ENCODE results near the gene CMTM3.
"Not testable (repeated sequence)": the region's sequence is repeated elsewhere in the genome, so short reads cannot be mapped to it uniquely, and the experiment has no call there.

Gene CMTM3

DNA sequence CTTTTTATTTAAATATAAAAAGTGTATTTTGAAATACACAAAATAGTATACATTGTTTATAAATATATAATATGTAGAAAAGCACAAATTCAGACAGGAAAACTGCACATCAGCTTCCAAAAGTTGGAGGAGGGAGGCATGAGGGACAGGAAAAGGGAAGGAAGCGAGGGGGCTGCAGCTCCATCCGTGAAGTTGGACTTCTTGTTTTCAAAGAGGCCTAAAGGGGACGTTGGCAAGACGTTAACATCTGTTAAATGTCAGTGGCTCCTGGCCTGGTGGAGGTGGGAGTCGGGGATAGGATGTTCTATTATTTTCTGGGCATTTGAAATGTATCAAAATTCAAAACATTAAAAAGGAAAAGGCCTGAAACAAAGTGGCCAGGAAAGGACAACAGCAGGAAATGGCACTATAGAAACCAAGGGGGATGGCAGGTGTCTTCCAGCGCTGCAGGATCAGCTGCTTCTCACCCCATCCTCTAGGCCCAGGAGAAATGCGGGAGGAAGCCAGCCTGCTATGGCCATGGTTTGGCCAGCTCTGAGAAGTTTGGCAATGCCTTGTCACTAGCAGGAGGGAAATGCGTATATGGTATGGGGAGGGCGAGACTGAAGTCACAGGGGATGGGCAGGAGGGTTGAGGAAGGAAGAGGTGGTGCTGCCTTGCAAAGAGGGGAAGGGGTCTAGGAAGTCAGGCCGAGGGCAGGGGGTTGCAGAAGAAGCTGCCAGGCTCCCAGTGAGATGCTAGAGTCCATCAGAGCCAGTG lies 18.8 kb upstream of the CMTM3 start:
- DNase-seq (ENCODE audit: low read depth): no peak

DNA sequence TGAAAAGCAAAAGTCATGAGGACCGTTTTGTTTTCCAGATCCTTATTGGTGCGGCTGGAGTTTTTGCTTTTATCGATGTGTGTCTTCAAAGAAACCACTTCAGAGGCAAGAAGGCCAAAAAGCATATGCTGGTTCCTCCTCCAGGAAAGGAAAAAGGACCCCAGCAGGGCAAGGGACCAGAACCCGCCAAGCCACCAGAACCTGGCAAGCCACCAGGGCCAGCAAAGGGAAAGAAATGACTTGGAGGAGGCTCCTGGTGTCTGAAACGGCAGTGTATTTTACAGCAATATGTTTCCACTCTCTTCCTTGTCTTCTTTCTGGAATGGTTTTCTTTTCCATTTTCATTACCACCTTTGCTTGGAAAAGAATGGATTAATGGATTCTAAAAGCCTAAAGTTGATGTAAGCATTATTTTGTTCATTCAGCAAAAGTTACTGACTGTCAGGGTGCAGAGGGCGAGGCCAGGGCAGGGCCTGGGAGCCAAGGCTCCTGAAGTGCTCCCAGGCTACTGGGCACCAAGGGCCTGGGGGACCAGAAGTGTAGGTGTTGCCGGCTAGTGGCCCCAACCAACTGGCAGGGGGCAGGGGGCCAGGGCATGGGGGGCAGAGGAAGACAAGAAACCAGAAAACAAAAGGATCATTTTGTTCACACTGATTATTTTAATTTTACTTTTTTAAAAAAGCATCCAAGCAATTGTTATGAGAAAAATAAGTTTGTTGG lies 16.5 kb upstream of the CMTM3 start:
- DNase-seq (ENCODE audit: low read depth): no peak

DNA sequence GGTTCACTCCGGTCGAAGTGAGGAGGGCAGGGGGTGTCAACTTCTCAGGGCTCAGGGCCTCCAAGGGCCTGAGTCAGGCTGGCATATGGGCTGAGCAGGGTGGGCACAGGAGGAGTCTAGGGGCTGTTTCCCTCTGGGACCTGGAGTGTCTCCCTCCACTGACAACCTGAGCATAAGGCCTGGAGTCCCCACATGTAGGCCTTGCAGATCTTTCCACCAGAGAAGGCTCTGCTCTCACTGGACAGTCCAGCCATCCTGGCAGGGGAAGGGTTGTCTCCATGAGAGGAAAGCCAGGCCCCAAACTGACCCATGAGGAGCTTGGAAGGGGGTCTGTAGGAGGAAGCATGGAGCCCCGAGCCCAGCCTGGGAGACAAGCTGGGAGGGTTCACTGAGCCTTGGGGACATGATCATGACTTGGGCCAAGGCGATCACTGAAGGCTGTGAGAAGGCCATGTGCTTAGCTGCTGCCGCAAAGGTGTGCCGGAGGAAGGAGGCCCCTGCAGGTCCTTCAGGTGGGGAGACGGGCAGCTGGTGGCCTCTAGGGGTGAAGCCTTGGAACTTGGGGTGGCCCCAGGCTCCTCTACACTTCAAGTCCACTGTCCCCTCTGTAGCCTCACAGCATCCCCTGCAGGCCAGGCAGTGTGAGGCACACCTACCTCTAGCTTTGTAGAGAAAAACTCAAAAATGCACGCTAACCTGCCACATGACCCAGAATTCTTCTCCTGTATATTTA lies 15.4 kb upstream of the CMTM3 start:
- DNase-seq (ENCODE audit: low read depth): no peak

DNA sequence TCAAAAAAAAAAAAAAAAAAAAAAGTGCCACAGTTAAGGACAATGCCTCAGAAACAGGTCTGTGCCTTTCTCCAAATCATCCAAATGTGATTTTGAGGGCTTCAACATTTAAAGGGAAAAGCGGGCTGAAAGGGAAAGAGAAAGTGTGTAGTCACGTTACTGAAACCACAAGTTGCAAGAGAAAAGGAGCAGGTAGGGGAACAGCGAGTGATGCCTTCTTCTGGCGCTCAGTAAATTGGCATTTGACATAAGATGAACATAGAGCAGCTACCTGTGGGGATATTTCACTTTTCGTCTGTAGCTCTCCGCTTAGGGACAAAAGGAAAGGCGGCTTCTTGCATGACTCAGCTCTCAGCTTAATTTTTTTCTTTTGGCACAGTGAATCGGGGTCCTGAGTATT lies 14.2 kb upstream of the CMTM3 start:
- no peak for DNase-seq (ENCODE audit: low read depth)

DNA sequence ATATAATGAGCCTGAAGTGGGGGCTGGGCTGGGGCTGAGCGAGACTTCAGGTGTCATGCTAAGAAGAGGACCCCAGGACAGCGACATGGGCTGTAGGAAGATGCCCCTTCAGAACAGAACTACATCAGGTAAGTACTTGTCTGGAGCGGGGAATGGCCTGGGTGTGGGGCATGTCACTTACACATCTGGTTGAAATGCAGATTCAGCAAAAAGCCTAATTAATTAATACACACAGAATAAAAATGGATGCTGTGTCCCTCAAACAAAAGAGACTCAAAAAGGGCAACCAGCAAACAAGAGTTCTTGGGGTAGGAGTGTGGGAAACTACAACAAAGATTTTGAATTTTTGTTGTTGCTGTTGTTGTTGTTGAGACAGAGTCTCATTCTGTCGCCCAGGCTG lies 13.5 kb upstream of the CMTM3 start:
- no peak for DNase-seq (ENCODE audit: low read depth)

DNA sequence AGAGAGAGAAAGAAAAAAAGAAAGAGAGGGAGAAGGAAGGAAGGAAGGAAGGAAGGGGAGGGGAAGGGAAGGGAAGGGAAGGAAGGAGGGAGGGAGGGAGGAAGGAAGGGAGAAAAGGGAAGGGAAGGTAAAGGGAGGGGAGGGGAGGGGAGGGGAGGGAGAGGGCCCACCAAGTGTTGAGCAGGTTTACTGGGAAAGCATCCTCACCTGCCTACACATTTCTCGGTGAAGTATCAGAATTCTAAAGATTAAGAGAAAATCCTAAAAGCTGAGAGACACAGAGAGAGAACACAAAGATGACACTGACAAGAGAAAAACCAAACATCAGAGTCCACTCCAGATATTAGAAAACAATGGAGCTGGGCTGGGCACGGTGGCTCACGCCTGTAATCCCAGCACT lies 12.3 kb upstream of the CMTM3 start:
- no peak for DNase-seq (ENCODE audit: low read depth)

DNA sequence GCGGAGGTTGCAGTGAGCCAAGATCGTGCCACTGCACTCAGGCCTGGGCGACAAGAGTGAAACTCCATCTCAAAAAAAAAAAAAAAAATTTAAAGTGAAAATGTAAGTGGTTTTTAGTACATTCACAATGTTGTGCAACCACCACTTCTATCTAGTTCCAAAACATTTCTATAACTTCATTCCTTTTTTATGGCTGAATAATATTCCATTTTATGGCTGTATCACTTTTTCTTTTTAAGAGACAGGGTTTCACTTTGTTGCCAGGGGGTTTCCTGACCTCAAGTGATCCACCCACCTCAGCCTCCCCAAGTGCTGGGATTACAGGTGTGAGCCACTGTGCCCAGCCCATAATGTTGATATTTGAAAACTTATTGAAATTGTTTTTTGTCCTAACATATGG lies 11.7 kb upstream of the CMTM3 start:
- DNase-seq (ENCODE audit: low read depth): no peak

DNA sequence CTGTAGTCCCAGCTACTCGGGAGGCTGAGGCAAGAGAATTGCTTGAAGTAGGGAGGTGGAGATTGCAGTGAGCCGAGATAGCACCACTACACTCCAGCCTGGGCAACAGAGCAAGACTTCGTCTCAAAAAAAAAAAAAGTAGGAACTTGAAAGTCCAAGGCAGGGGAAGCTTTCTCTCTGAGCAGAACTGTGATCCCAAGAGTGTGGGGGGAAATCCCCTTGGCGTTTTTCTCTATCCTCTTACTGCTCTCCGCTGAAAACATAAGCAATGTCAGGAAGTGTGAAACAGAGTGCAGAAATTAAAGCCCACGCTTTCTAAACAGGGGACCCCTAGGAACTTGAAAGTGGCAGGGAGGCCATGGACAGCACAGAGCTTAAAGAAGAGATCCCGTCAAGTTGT lies 9.8 kb upstream of the CMTM3 start:
- DNase-seq (ENCODE audit: low read depth): no peak

DNA sequence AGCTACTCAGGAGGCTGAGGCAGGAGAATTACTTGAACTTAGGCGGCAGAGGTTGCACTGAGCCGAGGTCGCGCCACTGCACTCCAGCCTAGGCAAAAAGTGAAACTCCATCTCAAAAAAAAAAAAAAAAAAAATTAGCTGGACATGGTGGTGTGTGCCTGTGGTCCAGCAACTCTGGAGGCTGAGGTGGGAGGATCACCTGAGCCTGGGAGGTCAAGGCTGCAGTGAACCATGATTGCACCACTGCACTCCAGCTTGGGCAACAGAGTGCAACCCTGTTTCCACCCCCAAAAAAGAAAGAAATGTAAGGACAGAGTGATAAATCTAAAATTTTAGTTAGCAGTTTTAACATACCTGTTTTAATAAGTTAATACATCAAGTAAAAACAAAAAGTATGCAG lies 7.9 kb upstream of the CMTM3 start:
- DNase-seq (ENCODE audit: low read depth): not testable (repeated sequence)

DNA sequence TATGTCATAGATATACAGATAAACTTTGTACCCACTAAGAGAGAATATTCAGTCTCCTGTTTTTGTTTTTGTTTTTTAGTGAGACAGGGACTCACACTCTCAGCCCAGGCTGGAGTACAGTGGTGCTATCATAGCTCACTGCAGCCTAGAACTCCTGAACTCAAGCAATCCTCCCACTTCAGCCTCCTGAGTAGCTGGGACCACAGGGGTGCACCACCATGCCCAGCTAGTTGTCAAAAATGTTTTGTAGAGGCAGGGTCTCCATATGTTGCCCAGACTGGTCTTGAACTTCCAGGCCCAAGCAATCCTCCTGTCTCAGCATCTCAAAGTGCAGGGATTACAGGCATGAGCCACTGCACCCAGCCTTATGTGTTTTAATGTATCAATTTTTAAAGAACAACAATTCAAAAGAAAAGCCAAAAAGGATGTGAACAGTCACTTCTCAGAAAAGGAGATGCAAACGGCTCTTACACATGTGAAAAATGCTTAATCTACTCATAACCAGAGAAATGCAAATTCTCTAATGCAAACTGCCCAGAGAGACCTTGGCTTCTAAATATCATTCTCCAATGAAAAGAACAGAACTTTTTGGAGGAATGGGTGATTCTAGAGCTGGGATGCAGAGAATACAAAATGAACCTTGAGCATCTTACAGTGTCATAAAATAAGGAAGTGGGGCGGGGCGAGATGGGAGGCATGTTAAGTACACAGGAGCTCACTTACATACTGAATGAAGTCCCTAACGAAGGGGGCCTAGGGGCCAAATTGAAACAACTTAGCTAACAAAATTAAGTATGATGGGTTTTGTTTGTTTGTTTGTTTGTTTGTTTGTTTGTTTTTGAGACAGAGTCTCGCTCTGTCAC lies 7.3 kb upstream of the CMTM3 start:
- DNase-seq (ENCODE audit: low read depth): no peak

DNA sequence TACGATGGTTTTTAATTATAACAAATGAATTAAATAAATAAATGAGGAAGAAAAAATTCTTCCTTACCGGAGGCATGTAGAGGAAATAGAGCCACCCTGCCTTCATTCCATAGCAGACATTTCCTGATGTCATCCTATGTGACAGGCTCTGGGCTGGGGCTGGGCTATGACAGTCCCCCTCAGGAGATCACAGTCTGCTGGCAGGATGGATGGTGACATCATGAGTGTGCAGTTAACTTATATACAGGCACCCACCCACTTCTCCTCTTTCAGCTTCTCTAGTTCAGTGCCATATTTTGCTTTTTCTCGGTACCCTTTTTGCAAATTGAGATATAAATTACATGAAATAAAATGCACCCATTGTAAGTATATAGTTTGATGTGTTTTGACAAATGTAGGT lies 6.4 kb upstream of the CMTM3 start:
- DNase-seq (ENCODE audit: low read depth): no peak

DNA sequence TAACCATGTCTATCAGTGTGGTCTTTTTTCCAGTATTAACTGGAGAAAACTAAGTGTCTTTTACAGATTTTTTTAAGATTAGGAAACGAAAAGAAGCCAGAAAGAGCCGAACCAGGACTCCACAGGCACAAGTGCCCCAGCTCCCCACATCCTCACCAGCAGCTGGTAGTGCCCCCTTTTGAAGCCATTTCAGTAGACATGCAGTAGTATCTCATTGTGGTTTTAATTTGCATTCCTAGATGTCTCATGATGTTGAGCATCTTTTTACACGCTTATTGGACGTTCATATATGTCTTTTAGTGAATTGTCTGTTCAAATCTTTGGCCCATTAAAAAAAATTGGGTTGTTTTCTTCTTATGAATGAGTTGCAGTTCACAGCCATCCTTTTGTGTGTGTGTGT lies 4.8 kb upstream of the CMTM3 start:
- DNase-seq (ENCODE audit: low read depth): no peak

DNA sequence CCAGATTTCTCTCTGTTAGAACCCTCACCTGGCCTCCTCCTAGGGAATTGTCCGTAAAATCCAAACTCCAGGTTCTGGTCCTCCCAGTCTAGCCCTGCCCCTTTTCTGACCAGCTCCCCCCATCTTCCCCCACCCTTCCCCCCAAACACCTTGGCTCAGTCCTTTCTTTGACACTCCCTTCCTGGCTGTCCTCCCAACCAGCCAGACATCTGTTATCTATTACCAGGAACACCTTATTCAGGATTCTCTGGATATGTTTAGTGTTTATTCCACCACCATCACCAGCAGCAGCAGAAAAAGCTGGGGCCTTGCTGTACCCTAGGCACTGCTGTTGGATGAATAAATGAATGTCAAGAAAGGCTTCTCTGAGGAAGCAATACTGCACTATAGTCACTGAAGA lies 4.0 kb upstream of the CMTM3 start:
- no peak for DNase-seq (ENCODE audit: low read depth)

DNA sequence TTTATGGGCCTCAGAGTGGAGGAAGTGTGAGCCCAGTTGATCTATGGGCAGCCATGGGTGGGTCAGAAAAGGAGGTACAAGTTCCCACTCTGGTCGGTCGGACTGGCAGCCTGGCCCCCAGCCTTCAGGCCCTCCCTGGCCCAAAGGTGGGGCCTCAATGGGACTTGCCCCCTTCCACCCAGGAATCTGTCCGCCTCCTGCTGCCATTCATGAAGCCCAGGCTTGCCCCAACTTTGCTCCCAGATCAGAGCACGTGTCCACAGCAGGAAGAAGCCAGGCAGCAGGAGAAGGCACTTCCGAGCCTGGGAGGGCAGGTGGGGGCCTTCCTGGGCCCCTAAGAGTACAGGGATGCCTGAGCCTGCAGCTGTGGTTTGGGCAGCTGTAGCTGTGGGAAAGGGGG lies 3.0 kb upstream of the CMTM3 start:
- no peak for DNase-seq (ENCODE audit: low read depth)

DNA sequence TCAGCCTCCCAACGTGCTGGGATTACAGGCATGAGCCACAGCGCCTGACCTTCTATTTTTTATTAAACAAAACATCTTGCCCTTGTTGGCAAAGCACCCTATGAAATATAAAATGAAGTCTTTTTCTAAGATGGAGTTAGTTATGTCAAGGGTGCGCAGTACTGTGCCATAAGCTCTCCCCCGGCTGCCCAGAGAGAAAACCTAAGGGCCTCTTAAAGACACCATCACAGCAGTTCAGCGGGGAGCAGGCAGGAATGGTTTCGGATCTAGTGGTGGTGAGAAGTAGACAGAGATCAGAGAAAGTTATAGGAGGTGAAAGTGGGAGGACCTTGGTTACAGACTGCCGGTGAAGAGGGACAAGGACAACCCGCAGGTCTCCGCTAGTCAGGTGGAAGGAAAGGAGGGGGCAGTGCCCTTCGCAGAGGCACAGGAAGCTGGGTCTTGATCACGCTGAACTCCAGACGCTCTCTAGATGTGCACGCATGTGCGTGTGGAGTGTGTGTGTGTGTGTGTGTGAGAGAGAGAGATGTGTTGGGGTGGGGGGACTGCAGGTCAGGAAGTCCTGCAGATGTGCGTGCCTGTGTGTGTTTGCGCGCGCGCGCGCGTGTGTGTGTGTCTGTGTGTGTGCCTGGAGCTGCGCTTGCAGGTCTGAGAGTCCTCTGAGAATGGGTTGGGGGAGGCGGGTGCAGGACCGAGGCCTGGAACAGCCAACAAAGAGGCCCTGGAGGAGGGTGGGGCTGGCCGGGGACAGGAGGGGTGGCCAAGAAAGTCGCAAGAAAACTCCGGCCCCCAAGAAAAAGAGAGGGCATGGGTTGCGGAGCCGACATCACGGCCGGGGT lies 748 bp upstream of the CMTM3 start:
- no peak for DNase-seq (ENCODE audit: low read depth)

DNA sequence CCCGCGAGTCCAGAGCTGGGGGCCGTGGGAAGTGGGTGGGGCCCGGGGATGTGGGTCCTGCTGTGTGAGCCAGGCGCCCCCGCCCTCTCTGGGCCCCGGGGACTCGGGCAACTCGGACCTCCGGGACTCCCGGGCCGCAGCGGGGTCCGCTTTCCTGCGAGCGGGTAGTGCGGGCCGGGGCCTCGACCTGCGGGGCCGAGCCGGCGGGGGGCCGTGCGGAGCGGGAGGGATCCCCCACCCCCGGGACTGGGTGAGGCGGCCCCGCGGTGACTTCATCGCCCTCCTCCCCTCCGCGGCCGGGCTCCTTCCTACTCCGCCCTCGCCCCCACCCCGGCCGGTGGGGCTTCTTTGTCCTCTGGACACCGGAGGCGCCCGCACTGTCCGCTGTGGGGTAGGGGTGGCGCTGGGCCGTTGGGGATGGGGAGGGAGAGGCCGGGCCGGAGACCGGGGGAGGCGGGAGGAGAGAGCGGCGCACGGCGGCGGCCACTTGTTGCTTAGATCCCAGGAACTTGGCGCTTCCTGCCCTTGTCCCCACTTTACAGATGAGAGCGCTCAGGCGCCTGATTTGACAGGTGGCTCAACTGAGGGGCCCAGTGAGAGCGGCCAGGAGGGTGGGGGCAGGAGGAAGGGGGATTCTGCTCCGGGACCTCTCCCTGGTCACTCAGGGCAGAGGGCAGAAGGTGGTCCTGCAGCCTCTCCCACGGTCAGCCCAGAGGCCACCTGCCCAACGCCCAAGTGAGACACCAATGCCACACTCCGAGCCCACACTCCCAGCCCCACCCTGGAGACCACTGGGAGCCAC lies 874 bp downstream of the CMTM3 start:
- DNase-seq (ENCODE audit: low read depth): no peak

DNA sequence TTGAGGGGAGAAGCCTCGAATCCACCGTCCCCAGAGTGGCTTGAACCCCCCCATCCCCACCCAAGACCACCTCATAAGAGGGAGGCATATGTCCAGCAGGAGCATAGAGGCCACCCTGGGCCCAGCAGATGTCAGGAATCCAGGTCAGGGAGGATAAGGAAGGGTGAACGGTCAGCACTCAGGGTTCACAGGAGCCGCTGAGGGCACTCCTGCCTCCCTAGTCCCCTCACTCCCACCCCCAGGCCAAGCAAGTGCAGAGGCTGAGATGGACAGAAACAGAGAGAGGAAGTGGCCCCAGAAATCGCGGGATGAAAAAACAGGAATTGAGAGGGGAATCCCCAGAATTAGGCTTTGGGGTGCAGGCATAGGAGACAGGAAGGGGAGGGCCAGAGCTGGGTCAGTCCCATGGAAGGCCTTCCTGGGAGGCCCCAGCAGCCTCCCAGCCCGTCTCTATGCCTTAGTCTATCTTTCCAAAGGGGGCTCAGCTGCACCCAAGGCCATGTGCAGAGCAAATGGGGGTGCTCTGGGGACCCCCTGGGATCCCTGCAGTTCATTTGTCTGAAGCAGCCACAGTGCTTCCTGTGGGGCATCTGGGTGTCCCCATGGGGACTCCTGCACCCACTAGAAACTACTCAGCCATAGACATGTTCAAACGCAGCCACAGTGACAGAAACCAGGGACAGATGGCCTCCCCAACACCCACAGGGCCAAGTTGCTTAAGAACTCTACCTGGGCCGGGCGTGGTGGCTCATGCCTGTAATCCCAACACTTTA lies 1.7 kb downstream of the CMTM3 start:
- DNase-seq (ENCODE audit: low read depth): no peak

DNA sequence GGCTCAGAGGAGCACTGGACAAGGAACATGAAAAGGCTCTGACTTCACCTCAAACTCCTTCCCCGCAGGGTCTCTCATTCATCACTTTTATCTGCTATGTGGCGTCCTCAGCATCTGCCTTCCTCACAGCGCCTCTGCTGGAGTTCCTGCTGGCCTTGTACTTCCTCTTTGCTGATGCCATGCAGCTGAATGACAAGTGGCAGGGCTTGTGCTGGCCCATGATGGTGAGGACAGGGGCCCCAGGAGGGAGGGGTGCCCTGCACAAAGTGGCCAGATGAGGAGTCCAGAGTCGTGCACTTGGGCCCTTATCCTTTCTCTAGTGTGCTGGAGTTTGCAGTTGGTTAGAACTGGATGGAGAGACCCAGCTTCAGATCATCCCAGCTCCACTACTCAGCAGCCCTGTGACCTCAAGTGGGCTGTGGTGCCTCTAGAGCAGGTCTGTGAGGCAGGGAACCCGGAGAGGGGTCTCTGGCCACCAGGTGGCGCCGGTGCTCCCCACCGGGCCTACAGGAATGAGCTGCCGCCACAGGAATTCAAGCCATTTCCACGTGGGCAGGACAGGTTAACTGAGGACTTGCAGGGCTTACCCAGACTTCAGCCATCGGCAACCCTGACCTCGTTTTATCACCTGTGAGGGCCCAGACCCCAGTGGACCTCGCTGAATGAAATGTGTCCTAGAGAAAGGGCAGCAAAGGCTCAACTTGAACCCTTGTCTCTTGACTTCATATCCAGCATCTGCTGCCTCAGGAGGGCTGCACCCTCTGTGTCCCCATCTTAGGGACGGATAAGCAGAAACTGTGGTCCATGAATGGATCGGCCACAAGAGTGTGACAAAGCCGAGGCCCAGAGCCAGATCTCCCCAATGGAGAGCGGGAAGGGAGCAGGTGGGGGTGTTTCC lies 4.0 kb downstream of the CMTM3 start:
- peak; percentile 70 for DNase-seq (ENCODE audit: low read depth)

DNA sequence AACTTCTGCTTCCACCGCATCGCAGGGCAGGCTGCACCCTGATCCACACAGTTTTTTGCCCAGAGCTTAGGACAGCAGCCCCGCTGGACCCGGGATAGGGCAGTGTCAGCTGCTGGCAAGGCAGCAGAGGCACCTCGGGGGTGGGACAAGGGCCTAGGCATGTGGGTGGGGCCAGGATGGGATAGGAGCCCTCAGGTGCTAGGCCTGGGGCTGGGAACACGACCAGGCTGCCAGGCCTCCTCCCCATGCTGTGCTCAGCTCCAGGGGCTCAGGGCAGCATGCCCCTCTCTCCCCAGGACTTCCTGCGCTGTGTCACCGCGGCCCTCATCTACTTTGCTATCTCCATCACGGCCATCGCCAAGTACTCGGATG lies 4.6 kb downstream of the CMTM3 start:
- no peak for DNase-seq (ENCODE audit: low read depth)

Data from HS-27A (cell line).